K562 (cell line): ENCODE measurements around the gene PVALEF. TPM values are rescaled to one million over a fixed set of nuclear protein-coding genes. Genes with fewer than 3 reads are reported as not detected.
A peak's percentile ranks its signal among the peaks of the same experiment; 100 is the strongest.

Experiments
- COPS2 ChIP-seq: fragments of 450-650 bp; conservative IDR thresholded peaks from 2 replicates; pipeline ENCODE4 v1.6.1; 2016; ENCODE audit warnings: mild to moderate bottlenecking, moderate library complexity
- FIP1L1 ChIP-seq: fragments of 200-400 bp; formaldehyde crosslinking; IDR thresholded peaks from 2 replicates; pipeline ENCODE4 v1.6.1; 2018; ENCODE audit warnings: mild to moderate bottlenecking, low read depth, low read length; ENCODE audit not compliant: poor library complexity, severe bottlenecking
- HCFC1 ChIP-seq: IDR thresholded peaks from 2 replicates; pipeline ENCODE4 v1.6.1; 2012; ENCODE audit warnings: low read depth, low read length, improper control_type of control experiment
- MNT ChIP-seq, 2 experiments: fragments of 450-650 bp; conservative IDR thresholded peaks; 2 replicates each; pipeline ENCODE4 v1.6.1; 2017; ENCODE audit warnings: mild to moderate bottlenecking in 2 of 2, moderate library complexity in 2 of 2
- MYNN ChIP-seq, 2 experiments: sonication (generic); formaldehyde crosslinking in 1 of 2; IDR thresholded peaks; 2 replicates each; pipeline versions ENCODE4 v1.5.0 to v1.6.1; 2016 to 2020; ENCODE audit warnings: antibody characterized with exemption in 1 of 2, missing genetic modification reagents in 1 of 2
- NFXL1 ChIP-seq: fragments of 450-650 bp; formaldehyde crosslinking; IDR thresholded peaks from 2 replicates; pipeline ENCODE4 v1.4.0; 2021; ENCODE audit warnings: mild to moderate bottlenecking
- RCOR1 ChIP-seq, 2 experiments: IDR thresholded peaks; 2 replicates each; pipeline ENCODE4 v1.6.1; 2012; ENCODE audit warnings: low read depth in 2 of 2, low read length in 2 of 2, borderline replicate concordance in 1 of 2, improper control_type of control experiment in 1 of 2
- SNIP1 ChIP-seq: fragments of 450-650 bp; IDR thresholded peaks from 2 replicates; pipeline ENCODE4 v1.7.1; 2017; ENCODE audit warnings: low read depth, mild to moderate bottlenecking
- TCF7 ChIP-seq: sonication (generic); IDR thresholded peaks from 2 replicates; pipeline ENCODE4 v1.6.1; 2016; ENCODE audit warnings: antibody characterized with exemption, borderline replicate concordance
- TSHZ1 ChIP-seq: fragments of 250-450 bp; sonication (Bioruptor Pico); IDR thresholded peaks from 2 replicates; pipeline ENCODE4 v1.4.0; 2020; ENCODE audit warnings: mild to moderate bottlenecking, moderate library complexity
- ZNF407 ChIP-seq: fragments of 450-650 bp; IDR thresholded peaks from 2 replicates; pipeline ENCODE4 v1.6.1; 2016; ENCODE audit warnings: low read depth
- ZNF583 ChIP-seq: fragments of 250-450 bp; sonication (Bioruptor Pico); IDR thresholded peaks from 2 replicates; pipeline ENCODE4 v1.4.0; 2020
- ZNF785 ChIP-seq: fragments of 250-450 bp; sonication (Bioruptor Pico); IDR thresholded peaks from 2 replicates; pipeline ENCODE4 v1.4.0; 2020; ENCODE audit warnings: mild to moderate bottlenecking
- polyA plus RNA-seq, 8 experiments: library from polyadenylated mRNA; depleted of rRNA in 4 of 8; stranded (reverse) in 5 of 8; unstranded in 3 of 8; fragments of >200 nt; fragmentation: Nextera tagmentation in 2 of 8; fragmentation: Illumina TruSeq in 1 of 8; extraction: Ambion mirVana in 2 of 8; extraction: Trizol in 1 of 8; gene quantifications; 2 replicates each; pipeline versions ENCODE4 v1.2.1 to v1.2.3, GENCODE V29; 2011 to 2014; ENCODE audit warnings: inconsistent platforms in 1 of 8, missing spikeins in 1 of 8
- total RNA-seq, 7 experiments: library from RNA; depleted of rRNA in 6 of 7; stranded (reverse); fragments of >200 nt in 6 of 7; fragmentation: Illumina TruSeq in 2 of 7; extraction: Trizol in 2 of 7; gene quantifications; 2 replicates each; pipeline versions ENCODE4 v1.2.1 to v1.2.3, GENCODE V29; 2011 to 2021; ENCODE audit warnings: low replicate concordance in 1 of 7

The PVALEF gene
- total and polyA plus RNA-seq, 9 of the 15 experiments (the other 6 are each of a cell fraction or from before 2014, with no cell fraction given): not detected

GRCh38 chr17:81119223-81120148 lies 45.8 kb upstream of the PVALEF start (continued):
- TF ChIP-seq TSHZ1: no peak
- TF ChIP-seq FIP1L1: no peak
- TF ChIP-seq MNT (conservative IDR thresholded peaks at IDR 0.05): peak in 1 of 2 experiments; percentile 77; a peak in 3 of 4 replicates
- TF ChIP-seq ZNF785: no peak
- no peak for TF ChIP-seq ZNF583 (CRISPR knock-in tag)
- no peak for TF ChIP-seq TCF7
- no peak for TF ChIP-seq ZNF407
- TF ChIP-seq RCOR1 (IDR thresholded peaks at IDR 0.05; ENCODE audit: borderline replicate concordance in 1 of 2, low read depth in 2 of 2, low read length in 2 of 2): peak in 1 of 2 experiments; percentile 17; a peak in 1 of 4 replicates
- no peak for TF ChIP-seq NFXL1 (CRISPR knock-in tag)
- no peak for TF ChIP-seq SNIP1
- no peak for TF ChIP-seq COPS2
- TF ChIP-seq HCFC1: peak; percentile 30; the same call in 1 of the 2 replicates
- TF ChIP-seq MYNN (IDR thresholded peaks at IDR 0.05): no peak
- TF ChIP-seq MYNN (CRISPR knock-in tag; IDR thresholded peaks at IDR 0.05): no peak
